HL-60/S4 (cell line): ENCODE results near the gene CCNJL.

Experiments used
- in situ Hi-C: fragments of 300-500 bp; cut with MboI; formaldehyde crosslinking; loops from 2 replicates; pipeline ENCODE4 v1.14.3; 2022; ENCODE audit warnings: low sequenced_read_pairs

The CCNJL gene, protein sequence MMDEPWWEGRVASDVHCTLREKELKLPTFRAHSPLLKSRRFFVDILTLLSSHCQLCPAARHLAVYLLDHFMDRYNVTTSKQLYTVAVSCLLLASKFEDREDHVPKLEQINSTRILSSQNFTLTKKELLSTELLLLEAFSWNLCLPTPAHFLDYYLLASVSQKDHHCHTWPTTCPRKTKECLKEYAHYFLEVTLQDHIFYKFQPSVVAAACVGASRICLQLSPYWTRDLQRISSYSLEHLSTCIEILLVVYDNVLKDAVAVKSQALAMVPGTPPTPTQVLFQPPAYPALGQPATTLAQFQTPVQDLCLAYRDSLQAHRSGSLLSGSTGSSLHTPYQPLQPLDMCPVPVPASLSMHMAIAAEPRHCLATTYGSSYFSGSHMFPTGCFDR

DNA sequence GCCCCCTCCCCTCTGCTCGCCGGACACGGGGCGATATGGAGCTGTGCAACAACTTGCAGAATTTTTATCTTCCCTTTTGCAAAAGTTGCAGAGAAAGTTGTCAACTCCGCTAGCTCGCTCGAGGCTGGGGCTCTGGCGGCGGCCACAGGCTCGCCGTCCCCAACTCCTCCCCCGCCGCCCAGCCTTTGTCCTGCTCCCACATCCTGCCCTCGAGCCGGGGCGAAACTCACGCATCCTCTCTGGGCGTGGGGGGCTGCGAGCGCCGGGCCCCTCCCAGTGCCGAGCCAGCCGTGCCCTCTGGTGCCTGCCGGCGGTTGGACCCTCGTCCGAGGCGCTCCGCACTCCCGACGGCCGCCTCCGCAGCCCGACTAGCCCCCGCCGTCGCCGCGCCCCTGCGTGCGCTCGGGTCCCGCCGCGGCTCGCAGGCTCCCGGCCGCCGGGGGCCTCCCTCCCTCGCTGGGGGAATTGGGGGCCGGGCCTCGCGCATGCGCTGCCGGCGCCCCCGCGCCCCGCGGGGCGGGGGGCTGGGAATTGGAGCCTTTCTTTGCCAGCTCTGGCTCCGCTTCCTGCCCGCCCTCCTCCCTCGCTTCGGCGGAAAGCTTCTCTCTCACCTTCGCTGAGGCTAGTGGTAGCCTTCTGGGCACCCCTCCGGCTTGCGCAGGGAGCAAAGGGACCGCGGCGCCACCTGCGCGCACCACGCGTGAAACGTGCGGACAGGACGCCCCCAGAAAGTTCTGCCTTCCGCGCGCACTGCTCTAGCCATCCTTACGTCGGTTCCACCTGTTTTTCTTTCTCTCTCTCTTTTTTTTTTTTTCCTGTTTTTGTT lies at the start of gene CCNJL:
Gene CCNJL, minus strand, starts transcription at position 431 of the 826 bp plus-strand sequence. CDS start 641 bp downstream, outside the sequence.
- in situ Hi-C loops = no loop called here

DNA sequence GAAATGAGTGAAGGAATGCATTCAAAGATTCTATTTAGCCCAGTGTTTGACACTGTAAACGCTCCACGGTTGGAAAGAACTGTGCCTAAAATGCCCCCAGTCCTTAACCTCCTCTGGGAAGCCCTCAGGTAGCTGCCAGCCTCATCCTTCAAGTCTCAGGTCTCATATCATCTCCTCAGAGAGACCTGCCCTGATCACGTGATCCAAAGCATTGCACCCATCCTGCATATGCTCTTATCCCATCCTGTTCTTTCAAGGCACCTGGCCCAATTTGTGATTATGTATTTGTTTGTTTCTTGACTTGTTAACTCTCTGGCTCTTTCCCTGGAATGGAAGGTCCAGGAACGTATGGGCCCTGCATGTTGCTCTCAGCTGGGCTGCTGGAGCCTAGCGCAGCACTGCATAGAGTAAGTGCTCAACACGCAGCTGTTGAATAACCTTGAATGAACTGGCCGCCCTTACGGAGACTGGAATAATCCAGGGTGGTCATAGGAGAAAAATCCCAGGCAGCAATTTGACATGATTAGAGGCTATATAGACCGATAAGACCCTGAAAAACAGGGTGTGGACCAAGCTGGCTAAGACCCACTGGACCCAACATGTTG lies 49.4 kb upstream of the CCNJL start:
- in situ Hi-C loops = no loop called here

DNA sequence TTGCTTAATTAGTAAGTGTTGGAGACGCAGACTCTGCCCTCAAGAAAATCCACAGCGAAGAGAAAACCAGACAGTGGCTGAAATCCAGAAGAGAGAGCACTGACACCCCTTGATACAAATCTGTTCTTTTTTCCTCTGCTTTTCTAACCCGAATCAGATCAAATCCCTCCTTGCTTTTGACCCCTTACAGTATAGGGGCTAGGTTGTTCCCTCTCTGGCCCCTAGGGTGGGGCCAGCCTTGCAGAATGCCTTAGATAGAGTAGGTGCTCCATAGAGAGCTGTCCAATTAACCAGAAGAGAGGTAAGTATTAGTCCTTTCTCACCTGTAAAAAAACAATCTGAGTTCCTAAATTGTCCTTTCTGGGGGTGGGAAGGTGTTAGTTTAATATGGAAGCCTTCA lies 47.9 kb upstream of the CCNJL start:
- in situ Hi-C loops = no loop called here

DNA sequence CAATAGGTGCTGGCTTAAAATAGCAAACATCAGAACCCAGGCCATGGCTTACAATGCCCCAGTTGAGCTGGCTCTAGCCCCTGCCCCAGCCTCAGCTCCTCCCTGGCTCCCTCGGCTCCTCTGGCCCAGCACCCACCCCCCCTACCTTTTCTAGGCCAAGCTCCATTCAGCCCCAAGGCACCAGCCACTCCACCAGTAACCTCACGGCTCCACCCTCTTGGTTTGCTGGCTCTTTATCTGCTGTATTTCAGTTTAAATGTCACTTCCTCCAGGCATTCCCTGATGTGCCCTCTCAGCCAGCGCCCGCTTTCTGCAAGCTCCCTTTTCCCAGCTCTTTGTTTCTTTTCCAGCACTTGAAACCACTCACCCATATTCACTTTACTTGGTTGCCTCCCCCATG lies 47.5 kb upstream of the CCNJL start:
- in situ Hi-C loops = no loop called here

DNA sequence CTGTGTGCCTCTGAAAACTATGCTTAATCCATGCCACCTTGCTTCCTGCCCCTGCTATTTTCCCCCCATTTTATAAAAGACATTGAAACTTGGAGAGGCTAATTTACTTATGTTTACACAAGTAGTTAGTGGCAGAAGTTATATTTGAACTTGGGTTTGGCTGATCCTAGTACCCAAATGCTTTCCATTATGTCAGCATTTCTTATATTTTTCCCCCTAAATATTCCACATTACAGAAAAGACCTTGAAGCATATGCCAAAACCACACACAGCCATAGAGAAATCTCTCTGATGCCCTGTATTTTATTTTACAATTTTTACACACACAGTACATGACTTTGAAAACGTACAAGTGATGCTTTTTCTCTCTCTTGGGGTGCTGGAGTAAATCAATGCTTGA lies 46.9 kb upstream of the CCNJL start:
- in situ Hi-C loops = no loop called here

DNA sequence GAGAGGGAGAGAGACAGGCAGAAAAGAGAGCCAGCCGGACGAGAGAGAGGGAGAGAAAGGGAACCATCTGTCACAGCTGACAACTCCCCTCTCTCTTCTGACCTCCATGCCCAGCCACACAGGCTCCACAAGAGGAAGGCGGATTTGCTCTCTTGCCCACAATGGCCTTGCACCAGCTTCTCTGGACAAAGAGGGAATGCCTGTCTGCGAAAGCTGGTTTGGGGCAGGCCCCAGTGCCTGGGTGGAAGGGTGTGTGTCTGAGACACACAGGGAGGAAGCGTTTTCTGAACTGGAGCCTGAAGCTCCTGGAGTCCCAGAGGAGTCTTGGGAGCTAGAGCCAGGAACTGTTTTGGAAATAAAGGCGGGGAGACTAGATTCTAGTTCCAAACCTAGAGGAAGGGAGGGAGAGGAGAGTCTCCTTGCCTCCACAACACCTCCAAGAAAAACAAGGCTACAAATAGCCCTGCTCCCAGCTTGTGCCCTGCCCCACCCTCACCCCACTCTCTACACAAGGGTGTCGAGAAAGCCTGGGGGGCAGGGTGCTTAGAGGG lies 45.6 kb upstream of the CCNJL start:
- in situ Hi-C loops = no loop called here

DNA sequence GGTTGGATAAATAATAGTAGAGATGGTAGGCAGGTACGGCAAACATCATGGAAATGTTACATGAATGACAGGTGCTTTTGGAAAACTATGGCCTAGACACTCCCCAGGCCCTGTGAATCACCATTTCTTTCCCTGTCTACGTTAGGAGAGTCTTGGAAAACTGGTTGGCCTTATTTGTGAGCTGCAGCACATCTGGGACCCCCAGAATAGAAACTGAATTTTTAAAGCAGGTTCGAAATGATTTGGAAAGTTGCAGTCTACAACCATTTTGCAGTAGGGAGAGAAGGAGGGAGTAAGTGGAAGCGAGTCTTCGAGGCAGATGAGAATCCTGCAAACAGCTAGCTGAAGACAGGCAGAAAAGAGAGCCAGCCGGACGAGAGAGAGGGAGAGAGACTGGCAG lies 45.0 kb upstream of the CCNJL start:
- in situ Hi-C loops = no loop called here

DNA sequence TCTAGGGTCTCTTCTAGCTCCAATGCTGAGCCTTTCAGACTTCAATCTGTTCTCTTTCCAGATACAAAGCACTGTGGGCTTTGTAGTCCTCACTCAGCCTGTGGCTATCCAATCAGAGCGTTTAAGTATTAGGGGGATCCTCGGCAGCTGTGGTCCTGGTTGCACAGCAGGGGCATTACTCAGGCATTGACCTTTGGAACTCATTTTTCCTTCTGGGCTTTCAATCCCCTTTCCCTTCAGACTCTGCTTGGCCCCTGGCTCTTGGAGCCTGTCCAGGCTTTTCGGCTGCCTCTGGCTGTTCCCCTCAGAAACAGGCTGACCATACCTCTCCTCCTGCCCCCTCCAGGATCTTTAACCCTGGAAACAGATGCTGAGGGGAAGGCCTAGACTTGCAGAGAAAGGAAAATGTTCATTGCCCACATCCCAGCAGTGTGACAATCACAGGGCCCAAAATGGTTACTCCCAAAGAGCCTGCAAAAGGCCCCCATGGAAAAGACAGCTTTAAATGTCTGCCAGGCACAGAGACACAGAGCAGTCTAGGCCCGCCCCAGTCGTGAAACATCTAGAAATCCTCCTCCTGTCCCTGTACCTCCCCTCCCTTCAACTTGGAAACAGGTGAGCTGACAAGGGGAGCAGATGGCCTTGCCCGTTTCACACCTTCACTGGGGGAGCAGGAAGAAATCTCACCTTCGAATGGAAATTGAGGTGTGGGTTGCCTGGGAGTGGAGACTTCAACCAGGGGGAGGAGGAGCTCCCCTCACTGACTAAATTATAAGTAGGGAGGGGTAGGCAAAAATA lies 44.4 kb upstream of the CCNJL start:
- in situ Hi-C loops = no loop called here

DNA sequence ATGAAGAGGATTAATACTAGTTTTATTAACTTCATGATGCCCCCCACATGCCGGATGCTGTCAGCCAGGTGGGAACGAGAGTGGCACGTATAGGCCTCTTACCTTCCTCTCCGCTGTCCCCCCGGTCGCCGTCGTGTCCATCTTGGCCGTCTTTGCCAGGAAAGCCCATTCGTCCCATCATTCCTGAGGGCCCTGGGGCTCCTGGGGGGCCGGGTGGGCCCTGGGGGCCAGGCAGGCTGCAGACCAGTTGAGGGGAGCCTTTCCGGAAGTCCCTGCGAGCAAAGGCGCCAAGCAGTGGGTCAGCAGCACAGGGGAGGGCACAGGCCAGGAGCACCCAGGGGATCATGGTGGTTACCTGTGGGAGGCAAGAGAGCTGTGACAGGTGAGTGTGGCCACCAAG lies 42.3 kb upstream of the CCNJL start:
- in situ Hi-C loops = no loop called here

DNA sequence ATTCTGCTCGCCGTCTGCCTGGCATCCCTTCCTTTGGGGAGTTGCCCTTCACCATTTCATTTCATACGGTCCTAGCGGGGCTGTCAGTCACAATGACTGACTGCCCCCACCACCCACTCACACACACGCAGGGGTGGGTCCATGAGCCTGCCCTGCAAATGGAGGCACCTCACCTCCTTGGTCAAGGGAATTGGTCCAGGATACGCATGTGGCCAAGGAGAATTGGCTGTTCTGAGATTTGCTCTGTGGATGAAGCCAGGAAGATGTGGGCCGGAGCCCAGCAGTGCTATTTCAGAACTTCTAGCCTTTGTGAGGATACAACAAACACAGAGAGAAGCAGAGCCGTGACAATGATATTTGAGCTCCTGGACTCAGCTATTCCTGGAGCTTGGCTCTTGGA lies 41.0 kb upstream of the CCNJL start:
- in situ Hi-C loops = no loop called here

DNA sequence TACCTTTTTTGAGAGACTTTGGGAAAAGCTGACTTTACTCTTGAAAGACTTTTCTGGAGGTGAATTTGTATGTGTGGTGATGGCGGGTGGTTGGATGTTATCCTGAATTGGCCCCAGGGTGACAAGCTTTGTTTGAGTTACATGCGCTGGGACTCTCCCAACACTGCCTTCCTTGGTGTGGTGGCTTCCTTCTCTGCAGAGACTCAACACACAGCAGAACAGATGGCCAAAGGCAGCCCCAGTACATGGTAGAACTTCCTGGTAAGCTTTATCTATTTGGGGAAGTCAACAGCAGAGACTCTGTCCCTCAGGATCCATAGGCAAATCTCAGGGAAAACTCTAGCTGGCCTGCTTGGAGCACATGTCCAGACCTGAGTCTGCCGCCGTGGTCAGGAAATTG lies 39.9 kb upstream of the CCNJL start:
- in situ Hi-C loops = no loop called here

DNA sequence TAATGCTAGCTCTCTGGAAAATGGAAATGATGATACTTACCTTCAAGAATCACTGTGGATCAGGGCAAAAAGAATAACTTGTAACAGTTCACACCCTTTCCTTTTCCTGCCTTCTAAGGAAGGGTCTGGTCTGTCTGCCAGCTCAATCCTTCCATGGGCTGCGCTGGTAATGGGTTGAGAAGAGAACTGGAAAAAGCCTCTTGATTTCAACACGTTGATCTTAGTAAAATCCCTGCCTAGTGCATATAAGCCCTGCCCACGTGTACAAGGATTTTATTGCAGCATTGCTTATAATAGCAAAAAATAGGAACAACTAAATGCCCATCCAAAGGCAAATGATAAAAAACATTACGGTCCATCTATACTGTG lies 37.6 kb upstream of the CCNJL start:
- in situ Hi-C loops = loop anchor here (5.0 to 10.0 kb wide), 2 partner anchors 148 to 325 kb away; no protein-coding TSS in a partner anchor

DNA sequence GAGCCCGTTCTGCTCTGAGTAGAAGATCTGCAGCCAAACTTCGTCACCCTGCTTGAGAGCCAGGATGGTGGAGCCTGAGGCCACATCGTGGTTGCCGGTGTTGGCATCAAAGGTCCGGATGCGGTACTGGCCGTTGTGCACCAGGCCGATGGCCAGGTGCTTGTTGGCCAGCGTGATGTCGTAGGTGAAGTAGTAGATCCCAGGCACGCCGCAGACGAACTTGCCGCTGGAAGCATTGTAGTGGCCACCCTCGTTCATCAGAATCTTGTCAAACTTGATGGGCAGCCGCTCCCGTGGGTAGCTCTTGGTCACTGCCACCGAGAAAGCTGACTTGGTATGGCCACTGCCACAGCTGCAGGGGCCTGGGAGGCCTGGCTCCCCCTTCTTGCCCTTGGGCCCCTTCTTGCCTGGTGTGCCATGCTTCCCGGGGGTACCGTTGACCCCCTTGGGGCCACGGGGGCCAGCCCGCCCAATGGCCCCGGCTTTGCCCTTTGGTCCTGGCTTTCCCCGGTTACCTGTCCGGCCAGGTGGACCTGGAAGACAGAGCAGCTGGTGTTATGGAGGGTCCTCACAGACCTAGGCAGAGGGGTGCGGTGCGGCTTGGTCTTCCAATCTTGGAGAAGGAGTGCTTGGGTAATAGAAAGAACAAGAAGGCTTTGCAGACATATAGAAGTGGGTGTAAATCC lies 37.0 kb upstream of the CCNJL start:
- in situ Hi-C loops = loop anchor here (5.0 to 10.0 kb wide), 2 partner anchors 147 to 325 kb away; no protein-coding TSS in a partner anchor

DNA sequence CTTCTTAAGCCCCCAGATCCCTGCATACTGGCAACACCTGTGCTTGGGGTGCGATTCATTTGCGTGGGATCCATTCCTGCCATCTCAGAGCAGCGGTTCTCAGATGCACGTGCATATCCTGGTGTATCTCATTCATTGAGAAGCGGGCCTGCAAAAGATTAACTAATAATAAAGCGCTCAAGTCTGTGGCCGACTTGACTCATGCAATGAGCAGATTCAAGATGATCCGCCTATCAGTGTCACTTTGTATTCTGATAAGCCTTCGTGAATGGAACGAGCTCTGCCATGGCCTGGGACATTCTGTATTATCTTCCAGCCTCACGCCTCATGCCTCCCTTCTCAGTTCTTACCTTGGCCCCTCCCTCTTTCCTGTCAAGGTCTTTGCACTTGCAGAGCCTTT lies 35.7 kb upstream of the CCNJL start:
- in situ Hi-C loops = loop anchor here (5.0 to 10.0 kb wide), 2 partner anchors 146 to 323 kb away; no protein-coding TSS in a partner anchor

DNA sequence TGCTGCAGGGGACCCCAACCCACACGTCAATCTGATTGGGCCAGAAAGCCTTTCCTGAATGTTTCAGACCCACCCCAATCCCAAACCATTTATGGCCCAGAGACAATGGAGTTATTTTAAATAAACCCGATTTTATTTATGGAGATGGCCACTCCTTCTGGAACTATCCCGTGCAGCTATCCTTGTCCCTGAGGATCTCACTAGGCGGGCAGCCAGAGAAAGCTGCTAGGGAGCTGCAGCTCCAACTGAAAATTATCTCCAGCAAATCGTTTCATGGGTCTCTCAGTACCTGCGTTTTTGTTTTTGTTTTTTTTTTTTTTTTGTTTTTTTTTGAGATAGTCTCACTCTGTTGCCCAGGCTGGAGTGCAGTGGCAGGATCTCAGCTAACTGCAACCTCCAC lies 35.1 kb upstream of the CCNJL start:
- in situ Hi-C loops = loop anchor here (5.0 to 10.0 kb wide), 2 partner anchors 145 to 323 kb away; no protein-coding TSS in a partner anchor

DNA sequence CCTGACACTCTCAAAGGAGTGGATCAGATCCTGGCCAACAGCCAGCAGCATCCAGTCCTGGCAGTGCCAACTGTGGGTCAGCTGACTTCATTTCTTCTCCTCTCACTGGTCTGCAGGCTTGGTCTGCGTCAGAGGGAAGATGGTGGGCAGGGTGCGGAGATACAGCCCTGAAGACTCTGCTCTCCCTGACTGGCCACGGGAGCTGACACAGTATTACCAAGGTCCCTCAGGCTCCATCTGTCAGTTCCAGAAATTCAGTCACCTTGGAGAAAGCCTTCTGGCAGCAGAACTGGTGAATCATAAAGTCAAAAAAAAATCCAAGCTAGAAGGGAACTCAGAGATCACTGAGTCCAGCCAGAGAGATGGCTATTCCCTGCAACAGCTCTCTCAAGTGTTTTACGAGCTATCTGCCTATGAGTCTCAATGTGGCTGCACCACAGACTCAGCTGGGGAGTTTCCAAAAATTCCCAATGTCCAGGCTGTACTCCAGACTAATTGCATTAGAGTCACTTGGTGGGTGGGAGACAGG lies 30.1 kb upstream of the CCNJL start:
- in situ Hi-C loops = loop anchor here (10.0 kb wide), 1 partner anchor 318 kb away; no protein-coding TSS in a partner anchor

DNA sequence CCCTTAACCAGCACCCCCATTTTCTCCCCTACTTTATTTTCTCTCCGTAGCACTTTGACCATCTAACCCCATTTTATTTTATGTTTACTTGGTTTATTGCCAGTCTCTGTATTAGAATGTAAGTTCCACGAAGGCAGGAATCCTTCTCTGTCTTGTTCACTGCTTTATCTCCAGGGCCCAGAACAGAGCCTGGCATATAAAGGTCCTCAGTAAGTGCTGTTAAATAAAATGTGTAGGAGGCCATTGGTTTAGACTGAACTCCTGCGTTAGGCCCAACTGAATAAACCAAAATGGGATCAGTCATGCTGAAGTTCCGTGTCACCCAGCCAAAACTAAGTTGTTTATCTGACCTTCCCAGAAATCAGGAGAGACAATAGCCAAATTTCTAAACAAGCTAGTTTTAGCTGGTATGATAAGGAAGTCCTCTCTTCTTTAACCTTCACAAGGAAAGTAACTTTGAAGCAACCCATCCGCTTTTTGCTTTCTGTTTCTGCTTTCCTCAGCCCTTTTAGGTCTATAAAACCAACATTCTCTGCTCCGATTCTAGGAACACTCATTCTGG lies 29.0 kb upstream of the CCNJL start:
- in situ Hi-C loops = loop anchor here (10.0 kb wide), 1 partner anchor 317 kb away; no protein-coding TSS in a partner anchor

DNA sequence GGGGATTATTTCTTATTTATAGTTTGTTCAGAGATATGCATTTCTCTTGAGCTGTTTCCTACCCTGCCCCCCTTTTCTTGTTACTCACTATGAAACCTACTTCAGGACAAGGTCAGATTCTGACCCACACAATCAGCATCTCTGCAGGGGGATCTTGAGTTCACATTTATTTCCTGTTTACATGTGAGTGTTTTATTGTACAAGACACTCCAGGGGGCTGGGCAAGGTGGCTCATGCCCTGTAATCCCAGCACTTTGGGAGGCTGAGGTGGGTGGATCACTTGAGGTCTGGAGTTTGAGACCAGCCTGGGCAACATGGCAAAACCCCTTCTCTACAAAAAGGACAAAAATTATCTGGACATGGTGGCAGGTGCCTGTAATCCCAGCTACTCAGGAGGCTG lies 28.1 kb upstream of the CCNJL start:
- in situ Hi-C loops = loop anchor here (10.0 kb wide), 1 partner anchor 316 kb away; no protein-coding TSS in a partner anchor
